ENCODE measurements around the gene SERP2. TPM values are rescaled to one million over a fixed set of nuclear protein-coding genes. Genes with fewer than 3 reads are reported as not detected.

Gene SERP2
- total and polyA plus RNA-seq, 2 donors (not counting 1 experiment from before 2014, with no cell fraction given): 0.43 TPM; not detected in 1

DNA sequence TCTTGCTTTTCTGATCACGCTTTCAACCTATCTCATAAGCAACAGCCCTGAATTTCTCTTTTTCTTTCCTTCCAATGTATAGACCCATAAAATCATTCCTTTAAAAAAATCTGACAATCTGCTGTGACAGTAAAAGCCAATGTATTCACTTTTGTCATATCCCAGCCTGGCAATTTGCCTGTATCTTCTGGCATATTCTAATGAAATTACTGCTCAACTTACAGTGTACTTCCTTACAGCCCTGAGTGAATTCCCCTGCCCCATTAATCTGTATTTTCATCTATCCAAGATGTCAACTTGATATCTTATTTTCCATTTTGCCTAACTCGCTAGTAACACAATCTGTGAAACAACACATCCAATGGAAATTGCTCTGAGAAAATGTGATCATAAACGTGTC lies 18.0 kb upstream of the SERP2 start:
- Histone ChIP-seq H2AFZ (ENCODE audit: insufficient read depth, low read depth, low read length, poor library complexity, severe bottlenecking) (no peak overlapping the region), H3K4me2 (replicated peaks; ENCODE audit: low read depth, low read length, poor library complexity, severe bottlenecking) (no peak overlapping the region), H4K20me1 (ENCODE audit: control insufficient read depth, insufficient read depth, low read length, poor library complexity, severe bottlenecking) (no peaks in the 10 kb centered on the region), H3K36me3 (replicated peaks in 1 of 2; ENCODE audit: control extremely low read depth in 1 of 2, control insufficient read depth in 1 of 2, extremely low read depth in 1 of 2, insufficient read depth in 2 of 2, low read length in 1 of 2) (no peaks in the 10 kb centered on the region), H3K4me3 (ENCODE audit: control extremely low read depth in 1 of 5, extremely low read depth in 1 of 5, insufficient read depth in 1 of 5, low read depth in 2 of 5, low read length in 4 of 5) (no peak overlapping the region), H3K9ac (ENCODE audit: low read length) (no peak overlapping the region), H3K27me3 (replicated peaks in 1 of 4; ENCODE audit: control extremely low read depth in 1 of 4, control insufficient read depth in 3 of 4, insufficient read depth in 4 of 4, low read length in 3 of 4) (no peaks in the 10 kb centered on the region), H3K4me1 (ENCODE audit: control insufficient read depth in 2 of 2, insufficient read depth in 2 of 2, low read length in 2 of 2) (no peaks in the 10 kb centered on the region), H3K27ac (ENCODE audit: low read length in 2 of 2) (no peak overlapping the region), H3K79me2 (ENCODE audit: control insufficient read depth, insufficient read depth, low read length) (no peaks in the 10 kb centered on the region), H3K9me3 (ENCODE audit: control extremely low read depth in 1 of 3, control insufficient read depth in 2 of 3, insufficient read depth in 1 of 3, low read length in 2 of 3) (no peaks in the 10 kb centered on the region)
- ChIA-PET POLR2A (no interaction called here), CTCF (no interaction called here)
- no peak overlapping the region for H3K27ac Mint-ChIP-seq
- TF ChIP-seq, protein P1, sequence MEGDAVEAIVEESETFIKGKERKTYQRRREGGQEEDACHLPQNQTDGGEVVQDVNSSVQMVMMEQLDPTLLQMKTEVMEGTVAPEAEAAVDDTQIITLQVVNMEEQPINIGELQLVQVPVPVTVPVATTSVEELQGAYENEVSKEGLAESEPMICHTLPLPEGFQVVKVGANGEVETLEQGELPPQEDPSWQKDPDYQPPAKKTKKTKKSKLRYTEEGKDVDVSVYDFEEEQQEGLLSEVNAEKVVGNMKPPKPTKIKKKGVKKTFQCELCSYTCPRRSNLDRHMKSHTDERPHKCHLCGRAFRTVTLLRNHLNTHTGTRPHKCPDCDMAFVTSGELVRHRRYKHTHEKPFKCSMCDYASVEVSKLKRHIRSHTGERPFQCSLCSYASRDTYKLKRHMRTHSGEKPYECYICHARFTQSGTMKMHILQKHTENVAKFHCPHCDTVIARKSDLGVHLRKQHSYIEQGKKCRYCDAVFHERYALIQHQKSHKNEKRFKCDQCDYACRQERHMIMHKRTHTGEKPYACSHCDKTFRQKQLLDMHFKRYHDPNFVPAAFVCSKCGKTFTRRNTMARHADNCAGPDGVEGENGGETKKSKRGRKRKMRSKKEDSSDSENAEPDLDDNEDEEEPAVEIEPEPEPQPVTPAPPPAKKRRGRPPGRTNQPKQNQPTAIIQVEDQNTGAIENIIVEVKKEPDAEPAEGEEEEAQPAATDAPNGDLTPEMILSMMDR (IDR thresholded peaks at IDR 0.05): no peak
- TF ChIP-seq EZH2 (IDR thresholded peaks at IDR 0.05; ENCODE audit: borderline replicate concordance, insufficient read depth, low read depth, low read length, poor library complexity, severe bottlenecking): no peak
- H3K9me3 Mint-ChIP-seq (ENCODE audit: insufficient read depth): no peaks in the 10 kb centered on the region
- intact Hi-C loops (cut with micrococcal nuclease): no loop called here
- ATAC-seq (ENCODE audit: low read depth) (no peak), DNase-seq (no peak)
- H3K4me3 Mint-ChIP-seq: no peak overlapping the region
- H3K27me3 Mint-ChIP-seq: peaks cover 5% of the 10 kb centered on the region
- 100% methylated on average over 1 of the region's 3 CpGs for WGBS (ENCODE audit: insufficient coverage)
- H3K4me1 Mint-ChIP-seq: no peaks in the 10 kb centered on the region

DNA sequence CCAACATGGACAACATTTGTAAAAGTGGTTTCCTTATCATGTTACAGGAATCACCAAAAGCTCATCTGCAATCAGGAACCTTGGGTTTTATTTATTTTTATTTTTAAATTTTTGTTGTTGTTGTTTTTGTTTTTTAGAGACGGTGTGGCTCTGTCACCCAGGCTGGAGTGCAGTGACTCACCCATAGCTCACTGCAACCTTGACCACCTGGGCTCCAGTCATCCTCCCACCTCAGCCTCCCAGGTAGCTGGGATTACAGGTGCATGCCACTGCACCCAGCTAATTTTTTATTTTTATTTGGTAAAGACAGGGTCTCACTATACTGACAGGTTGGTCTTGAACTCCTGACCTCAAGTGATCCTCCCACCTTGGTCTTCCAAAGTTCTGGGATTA lies 13.6 kb upstream of the SERP2 start:
- H2AFZ ChIP-seq (ENCODE audit: insufficient read depth, low read depth, low read length, poor library complexity, severe bottlenecking): no peak overlapping the region
- no peak overlapping the region for H3K27ac Mint-ChIP-seq

More for the DNA sequence above, 13.6 kb upstream of the SERP2 start:
- WGBS (ENCODE audit: insufficient coverage): no CpG with 5 or more reads among the region's 1 CpG
- H3K9me3 ChIP-seq (ENCODE audit: control extremely low read depth in 1 of 3, control insufficient read depth in 2 of 3, insufficient read depth in 1 of 3, low read length in 2 of 3): no peaks in the 10 kb centered on the region
- Mint-ChIP-seq H3K9me3 (ENCODE audit: insufficient read depth) (no peaks in the 10 kb centered on the region), H3K4me3 (no peak overlapping the region), H3K27me3 (peaks cover 5% of the 10 kb centered on the region), H3K4me1 (no peaks in the 10 kb centered on the region)
- ChIA-PET CTCF (no interaction called here), POLR2A (no interaction called here)
- H3K9ac ChIP-seq (ENCODE audit: low read length): no peak overlapping the region
- TF ChIP-seq EZH2 (IDR thresholded peaks at IDR 0.05; ENCODE audit: borderline replicate concordance, insufficient read depth, low read depth, low read length, poor library complexity, severe bottlenecking): no peak
- TF ChIP-seq, protein P1 (IDR thresholded peaks at IDR 0.05): no peak
- intact Hi-C loops (cut with micrococcal nuclease): no loop called here
- no peak overlapping the region for H3K4me3 ChIP-seq (ENCODE audit: control extremely low read depth in 1 of 5, extremely low read depth in 1 of 5, insufficient read depth in 1 of 5, low read depth in 2 of 5, low read length in 4 of 5)
- H3K27me3 ChIP-seq (replicated peaks in 1 of 4; ENCODE audit: control extremely low read depth in 1 of 4, control insufficient read depth in 3 of 4, insufficient read depth in 4 of 4, low read length in 3 of 4): no peaks in the 10 kb centered on the region
- H4K20me1 ChIP-seq (ENCODE audit: control insufficient read depth, insufficient read depth, low read length, poor library complexity, severe bottlenecking): no peaks in the 10 kb centered on the region
- no peaks in the 10 kb centered on the region for H3K4me1 ChIP-seq (ENCODE audit: control insufficient read depth in 2 of 2, insufficient read depth in 2 of 2, low read length in 2 of 2)
- no peak overlapping the region for H3K4me2 ChIP-seq (replicated peaks; ENCODE audit: low read depth, low read length, poor library complexity, severe bottlenecking)
- no peaks in the 10 kb centered on the region for H3K79me2 ChIP-seq (ENCODE audit: control insufficient read depth, insufficient read depth, low read length)
- no peak overlapping the region for H3K27ac ChIP-seq (ENCODE audit: low read length in 2 of 2)
- no peak for ATAC-seq (ENCODE audit: low read depth)
- no peaks in the 10 kb centered on the region for H3K36me3 ChIP-seq (replicated peaks in 1 of 2; ENCODE audit: control extremely low read depth in 1 of 2, control insufficient read depth in 1 of 2, extremely low read depth in 1 of 2, insufficient read depth in 2 of 2, low read length in 1 of 2)
- no peak for DNase-seq

All from B cell (primary cell).